ENCODE measurements around the gene AGBL4. TPM values are rescaled to one million over a fixed set of nuclear protein-coding genes. Genes with fewer than 3 reads are reported as not detected.
"Not testable (repeated sequence)": the region's sequence is repeated elsewhere in the genome, so short reads cannot be mapped to it uniquely, and the experiment has no call there.

The AGBL4 gene
- under 1 TPM; 0.12 to 0.37 (median 0.22) TPM for polyA plus RNA-seq (ENCODE audit: insufficient read length in 10 of 10)
- long read RNA-seq, donor 1 = 0 reads
- long read RNA-seq, donor 2 = 0 reads
- long read RNA-seq, donor 3 = 0 reads
- long read RNA-seq, donor 4 = 0 reads
- long read RNA-seq, donor 5 = 0 reads
- long read RNA-seq, donor 6 = 0 reads
- long read RNA-seq, donor 7 = 0 reads
- long read RNA-seq, donor 8 = 0 reads
- long read RNA-seq, donor 9 = 0 reads

GRCh38 chr1:50023292-50024159 lies at the start of gene AGBL4:
Gene AGBL4, minus strand, starts transcription at chr1:50023954.
- peak; percentile 15 to 61 (median 42) for DNase-seq

- no peak for DNase-seq
These were observed 43.1 kb upstream of the AGBL4 start for GRCh38 chr1:50066806-50067205.

GRCh38 chr1:50060279-50060678 lies 36.5 kb upstream of the AGBL4 start:
- DNase-seq = no peak

GRCh38 chr1:50048791-50049190 lies 25.0 kb upstream of the AGBL4 start:
- DNase-seq = no peak

GRCh38 chr1:50047916-50048694 lies 24.4 kb upstream of the AGBL4 start:
- DNase-seq = no peak

GRCh38 chr1:50038237-50038809 lies 14.6 kb upstream of the AGBL4 start:
- DNase-seq = no peak

GRCh38 chr1:50027794-50028193 lies 4.0 kb upstream of the AGBL4 start:
- no peak for DNase-seq

- no peak for DNase-seq
These were observed 28.0 kb downstream of the AGBL4 start for GRCh38 chr1:49995734-49996133.

GRCh38 chr1:49971088-49971487 lies 52.7 kb downstream of the AGBL4 start:
- no peak for DNase-seq

GRCh38 chr1:49951385-49951784 lies 72.4 kb downstream of the AGBL4 start:
- no peak for DNase-seq

- not testable (repeated sequence) for DNase-seq
These were observed 108.5 kb downstream of the AGBL4 start for GRCh38 chr1:49915301-49915700.

- no peak for DNase-seq
These were observed 117.4 kb downstream of the AGBL4 start for GRCh38 chr1:49906365-49906764.

GRCh38 chr1:49864581-49864980 lies 159.2 kb downstream of the AGBL4 start:
- DNase-seq = no peak

- no peak for DNase-seq
These were observed 169.0 kb downstream of the AGBL4 start for GRCh38 chr1:49854741-49855140.

GRCh38 chr1:49842596-49842995 lies 181.2 kb downstream of the AGBL4 start:
- no peak for DNase-seq

- DNase-seq = no peak
These were observed 182.0 kb downstream of the AGBL4 start for GRCh38 chr1:49841767-49842166.

- DNase-seq = no peak
These were observed 199.5 kb downstream of the AGBL4 start for GRCh38 chr1:49824261-49824660.

- no peak for DNase-seq
These were observed 206.1 kb downstream of the AGBL4 start for GRCh38 chr1:49817681-49818080.

- not testable (repeated sequence) for DNase-seq
These were observed 236.7 kb downstream of the AGBL4 start for GRCh38 chr1:49787013-49787412.

GRCh38 chr1:49765034-49765433 lies 258.7 kb downstream of the AGBL4 start:
- DNase-seq = no peak

- not testable (repeated sequence) for DNase-seq
These were observed 285.6 kb downstream of the AGBL4 start for GRCh38 chr1:49738118-49738517.

GRCh38 chr1:49728377-49728776 lies 295.4 kb downstream of the AGBL4 start:
- peak in 1 of 3 donors; percentile 1 for DNase-seq

Data from muscle of back (tissue), 13 donors.